Activated CD8-positive, alpha-beta T cell treated with anti-CD3 and anti-CD28 coated beads for 36 hours (primary cell): ENCODE results near the gene KANSL3. TPM values are rescaled to one million over a fixed set of nuclear protein-coding genes. Genes with fewer than 3 reads are reported as not detected.

Source experiments
- ATAC-seq: fragments of 200-7000 bp; cut with Tn5 transposase; one replicate; pipeline ENCODE4 v1.10.0; 2021; ENCODE audit warnings: mild to moderate bottlenecking, moderate library complexity
- CTCF ChIA-PET: fragments of 350-600 bp; sonication (Branson Sonifier 250); formaldehyde crosslinking; loops from one replicate; lab custom pipeline; 2021; ENCODE audit warnings: antibody characterized with exemption; lab: Charles Lee
- POLR2A ChIA-PET: fragments of 350-600 bp; sonication (Branson Sonifier 250); formaldehyde crosslinking; loops from one replicate; lab custom pipeline; 2021; ENCODE audit warnings: antibody characterized with exemption; lab: Charles Lee
- DNase-seq: peaks from one replicate; pipeline ENCODE4 v3.0.0-alpha.2; 2020
- H3K27ac Mint-ChIP-seq: one replicate; pipeline ENCODE4 v1.8.0; 2021; ENCODE audit warnings: mild to moderate bottlenecking, mixed read lengths
- H3K27me3 Mint-ChIP-seq: one replicate; pipeline ENCODE4 v1.8.0; 2021; ENCODE audit warnings: mixed read lengths
- H3K36me3 Mint-ChIP-seq: one replicate; pipeline ENCODE4 v1.8.0; 2021; ENCODE audit warnings: low read depth, mixed read lengths
- H3K4me1 Mint-ChIP-seq: one replicate; pipeline ENCODE4 v1.8.0; 2021; ENCODE audit warnings: low read depth, mixed read lengths
- H3K4me3 Mint-ChIP-seq: one replicate; pipeline ENCODE4 v1.8.0; 2021; ENCODE audit warnings: mild to moderate bottlenecking, moderate library complexity, mixed read lengths
- H3K9me3 Mint-ChIP-seq: one replicate; pipeline ENCODE4 v1.8.0; 2021; ENCODE audit warnings: mixed read lengths
- intact Hi-C: fragments of 100-400 bp; cut with micrococcal nuclease; formaldehyde crosslinking; loops from one replicate; pipeline ENCODE4 v1.10.0; 2022
- total RNA-seq, 2 experiments: library from RNA; stranded (reverse); gene quantifications; one replicate each; pipeline ENCODE4 v1.2.3, GENCODE V29; 2021
- TF ChIP-seq, protein P1 (sequence below): fragments of 200-600 bp; IDR thresholded peaks from one replicate; pipeline ENCODE4 v1.8.0; 2022; ENCODE audit warnings: antibody characterized with exemption, mild to moderate bottlenecking

The KANSL3 gene
- total RNA-seq, 2 experiments from 2014 or later, result 37.8 to 39.8 TPM

DNA sequence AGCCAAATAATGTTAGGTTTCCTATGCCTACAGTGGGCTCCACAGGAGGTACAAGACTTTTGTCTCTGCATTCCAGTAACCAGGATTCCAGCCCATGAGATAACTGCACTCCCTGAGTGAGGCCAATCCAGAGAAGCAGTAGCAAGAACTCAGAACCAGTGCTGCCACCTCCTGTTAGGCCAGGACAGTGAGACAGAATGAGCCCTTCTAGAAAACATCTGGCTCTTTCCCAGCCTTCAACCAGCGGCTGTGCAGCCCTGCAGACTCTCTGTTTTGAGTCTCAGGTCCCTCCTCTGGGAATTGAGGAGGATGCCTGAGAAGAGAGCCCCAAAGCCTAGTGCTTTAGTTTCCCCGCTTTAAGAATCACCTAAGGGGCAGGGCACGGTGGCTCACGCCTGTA, 57.3 kb downstream of the KANSL3 start:
- ATAC-seq, result no peak
- H3K36me3 Mint-ChIP-seq, result peaks cover 3% of the 10 kb centered on the region
- H3K9me3 Mint-ChIP-seq, result no peaks in the 10 kb centered on the region
- no peak overlapping the region for H3K4me3 Mint-ChIP-seq
- ChIA-PET CTCF (interaction anchor here (1.1 to 1.3 kb wide), 2 partner anchors 27 kb away, joined by 3 read pairs; no protein-coding TSS in a partner anchor), POLR2A (no interaction called here)
- DNase-seq, result peak; percentile 12
- no peaks in the 10 kb centered on the region for H3K27me3 Mint-ChIP-seq
- TF ChIP-seq, protein P1, sequence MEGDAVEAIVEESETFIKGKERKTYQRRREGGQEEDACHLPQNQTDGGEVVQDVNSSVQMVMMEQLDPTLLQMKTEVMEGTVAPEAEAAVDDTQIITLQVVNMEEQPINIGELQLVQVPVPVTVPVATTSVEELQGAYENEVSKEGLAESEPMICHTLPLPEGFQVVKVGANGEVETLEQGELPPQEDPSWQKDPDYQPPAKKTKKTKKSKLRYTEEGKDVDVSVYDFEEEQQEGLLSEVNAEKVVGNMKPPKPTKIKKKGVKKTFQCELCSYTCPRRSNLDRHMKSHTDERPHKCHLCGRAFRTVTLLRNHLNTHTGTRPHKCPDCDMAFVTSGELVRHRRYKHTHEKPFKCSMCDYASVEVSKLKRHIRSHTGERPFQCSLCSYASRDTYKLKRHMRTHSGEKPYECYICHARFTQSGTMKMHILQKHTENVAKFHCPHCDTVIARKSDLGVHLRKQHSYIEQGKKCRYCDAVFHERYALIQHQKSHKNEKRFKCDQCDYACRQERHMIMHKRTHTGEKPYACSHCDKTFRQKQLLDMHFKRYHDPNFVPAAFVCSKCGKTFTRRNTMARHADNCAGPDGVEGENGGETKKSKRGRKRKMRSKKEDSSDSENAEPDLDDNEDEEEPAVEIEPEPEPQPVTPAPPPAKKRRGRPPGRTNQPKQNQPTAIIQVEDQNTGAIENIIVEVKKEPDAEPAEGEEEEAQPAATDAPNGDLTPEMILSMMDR, result no peak
- no peaks in the 10 kb centered on the region for H3K4me1 Mint-ChIP-seq
- intact Hi-C loops, result no loop called here
- H3K27ac Mint-ChIP-seq, result no peak overlapping the region

DNA sequence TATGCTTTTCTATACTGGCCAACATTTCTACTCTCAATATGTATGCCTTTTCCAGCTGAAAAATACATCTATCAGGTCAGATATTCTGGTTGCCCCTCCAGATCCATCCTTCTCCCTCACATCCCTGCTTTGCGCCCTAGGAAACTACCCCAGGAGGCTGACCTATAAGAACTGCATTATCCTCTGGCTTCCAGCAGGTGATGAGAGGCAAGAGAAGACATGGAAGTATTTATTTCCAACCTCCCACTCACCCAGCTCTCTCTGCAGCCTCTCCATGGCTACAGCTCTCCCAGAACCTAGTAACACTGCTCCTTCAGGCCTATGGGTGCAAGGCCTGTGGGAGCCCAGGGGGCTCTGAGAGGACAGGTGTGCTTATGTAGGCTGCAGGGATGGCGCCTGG, 58.7 kb downstream of the KANSL3 start:
- Mint-ChIP-seq H3K27ac (no peak overlapping the region), H3K4me3 (no peak overlapping the region), H3K36me3 (peaks cover 1% of the 10 kb centered on the region), H3K9me3 (no peaks in the 10 kb centered on the region), H3K4me1 (no peaks in the 10 kb centered on the region), H3K27me3 (no peaks in the 10 kb centered on the region)
- intact Hi-C loops, result no loop called here
- TF ChIP-seq, protein P1, result no peak
- CTCF ChIA-PET, result no interaction called here
- no peak for DNase-seq
- POLR2A ChIA-PET, result no interaction called here
- ATAC-seq, result no peak

DNA sequence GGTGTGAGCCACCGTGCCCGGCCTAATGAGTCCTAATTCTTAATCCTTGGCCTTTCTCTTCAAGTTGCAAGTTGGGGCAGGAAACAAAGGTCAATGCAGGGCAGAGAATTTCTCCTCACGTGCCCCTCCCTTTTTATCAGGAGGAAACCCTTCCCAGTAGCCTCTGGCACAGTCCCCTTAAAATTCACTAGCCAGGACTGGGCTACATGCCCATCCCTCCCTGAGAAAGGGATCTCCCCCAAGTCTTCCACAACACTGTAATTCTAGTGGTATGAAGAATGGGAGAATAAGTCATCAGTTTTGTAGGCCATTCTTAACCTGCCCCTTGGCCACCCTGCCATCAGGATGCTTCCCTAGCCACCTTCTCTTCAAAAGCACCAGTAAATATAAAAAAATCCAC, 59.4 kb downstream of the KANSL3 start:
- intact Hi-C loops, result no loop called here
- Mint-ChIP-seq H3K4me3 (no peak overlapping the region), H3K9me3 (no peaks in the 10 kb centered on the region), H3K36me3 (no peaks in the 10 kb centered on the region), H3K27ac (no peak overlapping the region), H3K4me1 (no peaks in the 10 kb centered on the region), H3K27me3 (no peaks in the 10 kb centered on the region)
- POLR2A ChIA-PET, result no interaction called here
- TF ChIP-seq, protein P1, result no peak
- no peak for DNase-seq
- CTCF ChIA-PET, result no interaction called here
- no peak for ATAC-seq

DNA sequence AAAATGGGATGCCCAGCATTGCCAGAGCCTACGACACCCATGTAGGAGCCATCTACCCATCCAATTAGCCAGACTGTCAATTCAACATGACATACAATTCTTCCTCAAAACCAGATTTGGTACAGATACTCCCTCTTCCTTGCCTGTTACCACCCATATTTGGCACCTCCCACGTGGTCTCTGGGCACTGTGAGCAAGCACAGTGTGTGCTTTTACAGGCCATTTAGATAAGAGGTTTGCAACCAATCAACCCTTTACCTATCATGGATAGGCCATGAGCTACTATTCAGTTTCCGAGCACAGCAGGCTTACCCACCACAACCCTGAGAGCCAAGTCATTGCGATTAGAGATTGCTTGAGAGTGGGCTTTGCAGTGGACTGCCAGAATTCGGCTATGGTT, 60.6 kb downstream of the KANSL3 start:
- ATAC-seq, result no peak
- no peaks in the 10 kb centered on the region for H3K4me1 Mint-ChIP-seq
- TF ChIP-seq, protein P1, result no peak
- no peaks in the 10 kb centered on the region for H3K36me3 Mint-ChIP-seq
- ChIA-PET CTCF (interaction anchor here (0.6 to 0.9 kb wide), 2 partner anchors 16 to 23 kb away, joined by 3 to 5 read pairs; no protein-coding TSS in a partner anchor), POLR2A (interaction anchor here (0.6 kb wide), 1 partner anchor 15 kb away, joined by 3 read pairs; no protein-coding TSS in a partner anchor)
- no peak overlapping the region for H3K27ac Mint-ChIP-seq
- H3K27me3 Mint-ChIP-seq, result no peaks in the 10 kb centered on the region
- intact Hi-C loops, result no loop called here
- no peaks in the 10 kb centered on the region for H3K9me3 Mint-ChIP-seq
- no peak for DNase-seq
- no peak overlapping the region for H3K4me3 Mint-ChIP-seq

DNA sequence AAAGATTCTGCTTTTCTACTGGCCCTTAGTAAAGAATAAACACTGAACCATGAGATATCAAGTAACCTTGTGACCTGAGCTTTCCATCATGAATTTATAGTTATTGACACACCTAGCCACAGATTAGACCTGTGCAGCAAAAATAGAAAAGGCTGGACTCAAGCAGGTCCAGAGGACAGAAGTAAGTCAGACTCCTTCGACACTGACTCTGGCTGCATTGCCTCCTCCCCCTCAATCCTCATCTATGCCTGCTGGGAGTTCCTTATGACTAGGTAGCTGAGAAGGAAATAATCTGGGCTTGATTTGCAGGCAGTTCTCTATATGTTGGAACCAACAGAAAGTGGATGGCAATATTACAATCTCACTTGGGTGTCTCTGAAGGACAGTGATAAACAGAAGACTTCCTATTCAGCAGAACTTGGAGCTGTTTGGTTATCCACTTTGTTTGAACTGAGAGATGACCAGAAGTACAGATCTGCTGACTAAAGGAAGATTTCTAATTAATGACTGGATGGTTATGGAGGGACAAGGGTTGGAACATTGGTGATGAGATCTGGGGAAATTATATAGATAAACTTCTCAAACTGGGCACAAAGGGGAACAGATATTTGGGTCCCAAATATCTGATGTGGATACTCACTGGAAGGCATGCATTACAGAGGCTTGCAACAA, 62.2 kb downstream of the KANSL3 start:
- TF ChIP-seq, protein P1, result no peak
- no peak for DNase-seq
- no peak for ATAC-seq
- ChIA-PET CTCF (interaction anchor here (0.8 kb wide), 1 partner anchor 22 kb away, joined by 4 read pairs; no protein-coding TSS in a partner anchor), POLR2A (no interaction called here)
- Mint-ChIP-seq H3K27ac (no peak overlapping the region), H3K4me3 (no peak overlapping the region), H3K9me3 (no peaks in the 10 kb centered on the region), H3K4me1 (no peaks in the 10 kb centered on the region), H3K27me3 (no peaks in the 10 kb centered on the region), H3K36me3 (no peaks in the 10 kb centered on the region)
- intact Hi-C loops, result no loop called here
